Stimulated activated CD8-positive, alpha-beta memory T cell treated with anti-CD3 and anti-CD28 coated beads, Interleukin-4, amount 100 ng/mL, for 1 hour (primary cell): ENCODE results near the gene TMX2.

Experiments used
- DNase-seq, 2 donors: peaks; one replicate each; pipeline ENCODE4 v3.0.0-alpha.2; 2020; ENCODE audit warnings: low read depth in 2 of 2, low spot score in 1 of 2

The TMX2 gene

GRCh38 chr11:57764566-57764965 lies 52.2 kb downstream of the TMX2 start:
- DNase-seq, result no peak

- DNase-seq, result no peak
Observed at GRCh38 chr11:57764972-57765371, 52.6 kb downstream of the TMX2 start.

GRCh38 chr11:57770793-57771192 lies 58.4 kb downstream of the TMX2 start:
- DNase-seq, result no peak

GRCh38 chr11:57771365-57771764 lies 59.0 kb downstream of the TMX2 start:
- DNase-seq, result no peak

- no peak for DNase-seq
Observed at GRCh38 chr11:57772562-57772961, 60.2 kb downstream of the TMX2 start.

- DNase-seq, result no peak
Observed at GRCh38 chr11:57773026-57773598, 60.7 kb downstream of the TMX2 start.

- DNase-seq, result no peak
Observed at GRCh38 chr11:57775491-57775890, 63.1 kb downstream of the TMX2 start.

GRCh38 chr11:57776031-57776521 lies 63.7 kb downstream of the TMX2 start:
- no peak for DNase-seq

- DNase-seq, result no peak
Observed at GRCh38 chr11:57776577-57777210, 64.3 kb downstream of the TMX2 start.

- no peak for DNase-seq
Observed at GRCh38 chr11:57777969-57778317, 65.5 kb downstream of the TMX2 start.

- no peak for DNase-seq
Observed at GRCh38 chr11:57778318-57779037, 66.1 kb downstream of the TMX2 start.

- no peak for DNase-seq
Observed at GRCh38 chr11:57779276-57779675, 66.9 kb downstream of the TMX2 start.

- DNase-seq, result no peak
Observed at GRCh38 chr11:57781529-57781943, 69.1 kb downstream of the TMX2 start.

GRCh38 chr11:57785072-57785471 lies 72.7 kb downstream of the TMX2 start:
- no peak for DNase-seq

GRCh38 chr11:57786436-57786835 lies 74.0 kb downstream of the TMX2 start:
- no peak for DNase-seq

- no peak for DNase-seq
Observed at GRCh38 chr11:57787006-57787604, 74.7 kb downstream of the TMX2 start.

GRCh38 chr11:57787920-57788702 lies 75.7 kb downstream of the TMX2 start:
- no peak for DNase-seq

GRCh38 chr11:57788703-57789088 lies 76.3 kb downstream of the TMX2 start:
- no peak for DNase-seq
